Left lung (tissue), 10 donors: ENCODE data around the gene PAX5. TPM values are rescaled to one million over a fixed set of nuclear protein-coding genes. Genes with fewer than 3 reads are reported as not detected.

Source experiments
- ATAC-seq: fragments of 200-7000 bp; cut with Tn5 transposase; one replicate; pipeline ENCODE4 v1.9.1; 2020; ENCODE audit warnings: moderate library complexity
- DNase-seq, 4 donors: peaks; one replicate each; pipeline ENCODE4 v3.0.0-alpha.2; 2013 to 2020
- H3K27ac ChIP-seq, 2 donors: fragments of 200-600 bp; sonication (generic) in 1 of 2; one replicate each; pipeline versions ENCODE4 v1.5.0 to v1.8.0; 2020 to 2021
- H3K27me3 ChIP-seq, 2 donors: fragments of 200-600 bp; sonication (generic) in 1 of 2; one replicate each; pipeline versions ENCODE4 v1.5.0 to v1.8.0; 2020 to 2021
- H3K36me3 ChIP-seq, 2 donors: fragments of 200-600 bp; sonication (generic) in 1 of 2; one replicate each; pipeline versions ENCODE4 v1.5.0 to v1.8.0; 2020 to 2021
- H3K4me1 ChIP-seq, 2 donors: fragments of 200-600 bp; one replicate each; pipeline ENCODE4 v1.8.0; 2021
- H3K4me3 ChIP-seq, 2 donors: fragments of 200-600 bp; sonication (generic) in 1 of 2; one replicate each; pipeline versions ENCODE4 v1.5.0 to v1.8.0; 2020 to 2021; ENCODE audit warnings: mild to moderate bottlenecking in 1 of 2
- H3K9me3 ChIP-seq, 2 donors: fragments of 200-600 bp; sonication (generic) in 1 of 2; one replicate each; pipeline versions ENCODE4 v1.5.0 to v1.8.0; 2020 to 2021
- intact Hi-C, 2 donors: fragments of 100-400 bp; cut with DNase I; formaldehyde crosslinking; loops; one replicate each; pipeline versions ENCODE4 v1.11.2 to v1.14.2; 2022
- polyA plus RNA-seq, 6 donors: library from polyadenylated mRNA; unstranded; fragments of 120-200 nt; gene quantifications; one replicate each; pipeline ENCODE4 v1.2.1, GENCODE V29; 2013; ENCODE audit not compliant: insufficient read length in 6 of 6
- total RNA-seq, 2 donors: library from RNA; stranded (reverse); fragmentation: NEBNext Ultra II Directional; extraction: Animal tissue kit (Norgen Biotek cat#: 25700); gene quantifications; one replicate each; pipeline ENCODE4 v1.2.1, GENCODE V29; 2021
- TF ChIP-seq, protein P1 (sequence below), 2 donors: fragments of 200-600 bp; sonication (generic) in 1 of 2; IDR thresholded peaks; one replicate each; pipeline versions ENCODE4 v1.5.0 to v1.8.0; 2021; ENCODE audit warnings: antibody characterized with exemption in 2 of 2
- donor health status: DM: no; HTN: yes; CAD: no.
- donor health status: DM: no; HTN: no; CAD: no.

Gene PAX5
- total and polyA plus RNA-seq, 8 donors = 0.03 to 0.65 (median 0.13) TPM

GRCh38 chr9:37042421-37042820 is 8.4 kb upstream of the PAX5 start:
- no peak overlapping the region for H3K27ac ChIP-seq
- DNase-seq = no peak

GRCh38 chr9:37040508-37041127 is 6.5 kb upstream of the PAX5 start:
- H3K4me3 ChIP-seq = no peak overlapping the region
- peaks cover 13 to 24% of the 10 kb centered on the region in 2 donors for H3K4me1 ChIP-seq
- no peaks in the 10 kb centered on the region for H3K36me3 ChIP-seq
- peaks cover 55 to 100% of the 10 kb centered on the region in 2 donors for H3K27me3 ChIP-seq
- no peak overlapping the region for H3K27ac ChIP-seq
- intact Hi-C loops = no loop called here
- DNase-seq = no peak
- TF ChIP-seq, protein P1, sequence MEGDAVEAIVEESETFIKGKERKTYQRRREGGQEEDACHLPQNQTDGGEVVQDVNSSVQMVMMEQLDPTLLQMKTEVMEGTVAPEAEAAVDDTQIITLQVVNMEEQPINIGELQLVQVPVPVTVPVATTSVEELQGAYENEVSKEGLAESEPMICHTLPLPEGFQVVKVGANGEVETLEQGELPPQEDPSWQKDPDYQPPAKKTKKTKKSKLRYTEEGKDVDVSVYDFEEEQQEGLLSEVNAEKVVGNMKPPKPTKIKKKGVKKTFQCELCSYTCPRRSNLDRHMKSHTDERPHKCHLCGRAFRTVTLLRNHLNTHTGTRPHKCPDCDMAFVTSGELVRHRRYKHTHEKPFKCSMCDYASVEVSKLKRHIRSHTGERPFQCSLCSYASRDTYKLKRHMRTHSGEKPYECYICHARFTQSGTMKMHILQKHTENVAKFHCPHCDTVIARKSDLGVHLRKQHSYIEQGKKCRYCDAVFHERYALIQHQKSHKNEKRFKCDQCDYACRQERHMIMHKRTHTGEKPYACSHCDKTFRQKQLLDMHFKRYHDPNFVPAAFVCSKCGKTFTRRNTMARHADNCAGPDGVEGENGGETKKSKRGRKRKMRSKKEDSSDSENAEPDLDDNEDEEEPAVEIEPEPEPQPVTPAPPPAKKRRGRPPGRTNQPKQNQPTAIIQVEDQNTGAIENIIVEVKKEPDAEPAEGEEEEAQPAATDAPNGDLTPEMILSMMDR (IDR thresholded peaks at IDR 0.05) = no peak
- H3K9me3 ChIP-seq = no peaks in the 10 kb centered on the region
- ATAC-seq = no peak

More at GRCh38 chr9:37042421-37042820, 8.4 kb upstream of the PAX5 start:
- no peak for ATAC-seq
- H3K27me3 ChIP-seq = peaks cover 45 to 98% of the 10 kb centered on the region in 2 donors
- intact Hi-C loops = no loop called here
- H3K9me3 ChIP-seq = no peaks in the 10 kb centered on the region
- peaks cover 6 to 7% of the 10 kb centered on the region in 2 donors for H3K4me1 ChIP-seq
- no peak overlapping the region for H3K4me3 ChIP-seq
- no peaks in the 10 kb centered on the region for H3K36me3 ChIP-seq
- TF ChIP-seq, protein P1 (IDR thresholded peaks at IDR 0.05) = no peak

- intact Hi-C loops = no loop called here
- Histone ChIP-seq H3K4me1 (peaks cover 13 to 41% of the 10 kb centered on the region in 2 donors), H3K36me3 (no peaks in the 10 kb centered on the region), H3K27me3 (peaks cover 71 to 100% of the 10 kb centered on the region in 2 donors), H3K27ac (no peak overlapping the region), H3K4me3 (no peak overlapping the region), H3K9me3 (no peaks in the 10 kb centered on the region)
- TF ChIP-seq, protein P1 (IDR thresholded peaks at IDR 0.05) = no peak
- DNase-seq (no peak), ATAC-seq (no peak)
These were observed 4.9 kb upstream of the PAX5 start for GRCh38 chr9:37038943-37039464.

DNA sequence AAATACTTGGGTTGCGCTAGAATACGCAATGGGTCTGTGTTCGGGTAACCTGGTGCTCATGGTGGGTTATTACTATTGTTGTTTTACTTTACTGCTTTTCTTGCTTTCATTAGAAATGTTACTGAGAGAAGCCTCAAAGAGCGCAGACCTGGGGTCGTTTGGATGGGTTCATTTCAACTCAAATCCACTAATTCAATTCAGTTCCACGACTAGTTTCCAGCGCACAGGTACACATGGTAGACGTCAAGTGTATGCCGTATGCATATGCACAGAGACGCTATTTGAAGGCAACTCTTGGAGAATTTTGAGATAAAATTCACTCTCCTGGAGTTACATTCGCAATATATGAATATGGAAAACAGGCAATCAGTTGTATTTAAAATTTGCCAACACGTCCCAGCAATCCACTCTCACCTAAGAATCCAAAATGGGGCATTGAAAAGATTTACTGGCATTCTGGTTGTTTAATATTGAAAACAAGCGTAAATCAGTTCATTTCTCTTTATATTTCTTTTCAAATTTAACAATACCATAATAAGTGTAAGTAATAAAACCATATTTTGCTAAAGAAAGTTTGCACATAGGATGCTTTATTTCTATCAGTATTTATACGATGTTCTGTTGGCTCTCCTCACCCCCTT is 4.4 kb upstream of the PAX5 start:
- intact Hi-C loops = no loop called here
- no peak overlapping the region for H3K4me3 ChIP-seq
- peaks cover 72 to 100% of the 10 kb centered on the region in 2 donors for H3K27me3 ChIP-seq
- no peak overlapping the region for H3K27ac ChIP-seq
- no peak for DNase-seq
- H3K36me3 ChIP-seq = no peaks in the 10 kb centered on the region
- no peak for ATAC-seq
- TF ChIP-seq, protein P1 (IDR thresholded peaks at IDR 0.05) = no peak
- H3K4me1 ChIP-seq = peaks cover 13 to 41% of the 10 kb centered on the region in 2 donors
- H3K9me3 ChIP-seq = no peaks in the 10 kb centered on the region
